ENCODE results near the gene KRTAP10-1. TPM values are rescaled to one million over a fixed set of nuclear protein-coding genes. Genes with fewer than 3 reads are reported as not detected.

The KRTAP10-1 gene
- total and polyA plus RNA-seq, 2 of the 13 experiments (the other 11 are each of a cell fraction or from before 2014, with no cell fraction given) = not detected

DNA sequence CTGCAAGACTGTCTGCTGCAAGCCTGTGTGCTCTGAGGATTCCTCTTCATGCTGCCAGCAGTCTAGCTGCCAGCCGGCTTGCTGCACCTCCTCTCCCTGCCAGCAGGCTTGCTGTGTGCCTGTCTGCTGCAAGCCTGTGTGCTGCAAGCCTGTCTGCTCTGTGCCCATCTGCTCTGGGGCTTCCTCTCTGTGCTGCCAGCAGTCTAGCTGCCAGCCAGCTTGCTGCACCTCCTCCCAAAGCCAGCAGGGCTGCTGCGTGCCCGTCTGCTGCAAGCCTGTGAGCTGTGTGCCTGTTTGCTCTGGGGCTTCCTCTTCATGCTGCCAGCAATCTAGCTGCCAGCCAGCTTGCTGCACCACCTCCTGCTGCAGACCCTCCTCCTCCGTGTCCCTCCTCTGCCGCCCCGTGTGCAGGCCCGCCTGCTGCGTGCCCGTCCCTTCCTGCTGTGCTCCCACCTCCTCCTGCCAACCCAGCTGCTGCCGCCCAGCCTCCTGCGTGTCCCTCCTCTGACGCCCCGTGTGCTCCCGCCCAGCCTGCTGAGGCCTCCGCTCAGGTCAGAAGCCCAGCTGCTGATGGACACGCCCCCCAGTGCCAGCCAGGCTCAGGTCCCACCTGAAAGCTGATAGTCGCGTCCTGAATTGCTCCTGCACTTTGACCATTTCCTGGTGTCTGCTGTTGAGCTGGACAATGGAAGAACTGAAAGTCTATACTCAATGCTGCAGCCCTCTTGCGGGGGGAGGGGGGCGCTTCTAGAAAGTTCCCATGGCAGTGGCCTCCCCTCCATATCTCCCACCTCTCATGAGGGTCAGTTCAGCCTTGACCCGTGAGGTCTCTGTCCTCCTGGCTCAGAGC, 34.7 kb upstream of the KRTAP10-1 start (continued):
- TF ChIP-seq ZNF788 (CRISPR knock-in tag; IDR thresholded peaks at IDR 0.05; ENCODE audit: borderline replicate concordance) (peak; percentile 67; the same call in 1 of the 2 replicates), NR1H2 (CRISPR knock-in tag; IDR thresholded peaks at IDR 0.05; ENCODE audit: borderline replicate concordance, low read depth) (no peak), ZNF607 (CRISPR knock-in tag; IDR thresholded peaks at IDR 0.05; ENCODE audit: borderline replicate concordance) (no peak), RFX1 (IDR thresholded peaks at IDR 0.05) (no peak), PTBP1 (IDR thresholded peaks at IDR 0.05; ENCODE audit: low read depth, low read length, poor library complexity, severe bottlenecking) (no peak), ZNF629 (CRISPR knock-in tag; conservative IDR thresholded peaks at IDR 0.05) (no peak; the same call in 1 of the 2 replicates), SIX1 (CRISPR knock-in tag; IDR thresholded peaks at IDR 0.05; ENCODE audit: borderline replicate concordance) (peak; percentile 92), ZNF720 (CRISPR knock-in tag; IDR thresholded peaks at IDR 0.05) (no peak), ELF1 (CRISPR knock-in tag; IDR thresholded peaks at IDR 0.05) (peak; percentile 71), ZFX (CRISPR knock-in tag; IDR thresholded peaks at IDR 0.05; ENCODE audit: low read depth) (peak; percentile 70)
- TF ChIP-seq, protein P1, sequence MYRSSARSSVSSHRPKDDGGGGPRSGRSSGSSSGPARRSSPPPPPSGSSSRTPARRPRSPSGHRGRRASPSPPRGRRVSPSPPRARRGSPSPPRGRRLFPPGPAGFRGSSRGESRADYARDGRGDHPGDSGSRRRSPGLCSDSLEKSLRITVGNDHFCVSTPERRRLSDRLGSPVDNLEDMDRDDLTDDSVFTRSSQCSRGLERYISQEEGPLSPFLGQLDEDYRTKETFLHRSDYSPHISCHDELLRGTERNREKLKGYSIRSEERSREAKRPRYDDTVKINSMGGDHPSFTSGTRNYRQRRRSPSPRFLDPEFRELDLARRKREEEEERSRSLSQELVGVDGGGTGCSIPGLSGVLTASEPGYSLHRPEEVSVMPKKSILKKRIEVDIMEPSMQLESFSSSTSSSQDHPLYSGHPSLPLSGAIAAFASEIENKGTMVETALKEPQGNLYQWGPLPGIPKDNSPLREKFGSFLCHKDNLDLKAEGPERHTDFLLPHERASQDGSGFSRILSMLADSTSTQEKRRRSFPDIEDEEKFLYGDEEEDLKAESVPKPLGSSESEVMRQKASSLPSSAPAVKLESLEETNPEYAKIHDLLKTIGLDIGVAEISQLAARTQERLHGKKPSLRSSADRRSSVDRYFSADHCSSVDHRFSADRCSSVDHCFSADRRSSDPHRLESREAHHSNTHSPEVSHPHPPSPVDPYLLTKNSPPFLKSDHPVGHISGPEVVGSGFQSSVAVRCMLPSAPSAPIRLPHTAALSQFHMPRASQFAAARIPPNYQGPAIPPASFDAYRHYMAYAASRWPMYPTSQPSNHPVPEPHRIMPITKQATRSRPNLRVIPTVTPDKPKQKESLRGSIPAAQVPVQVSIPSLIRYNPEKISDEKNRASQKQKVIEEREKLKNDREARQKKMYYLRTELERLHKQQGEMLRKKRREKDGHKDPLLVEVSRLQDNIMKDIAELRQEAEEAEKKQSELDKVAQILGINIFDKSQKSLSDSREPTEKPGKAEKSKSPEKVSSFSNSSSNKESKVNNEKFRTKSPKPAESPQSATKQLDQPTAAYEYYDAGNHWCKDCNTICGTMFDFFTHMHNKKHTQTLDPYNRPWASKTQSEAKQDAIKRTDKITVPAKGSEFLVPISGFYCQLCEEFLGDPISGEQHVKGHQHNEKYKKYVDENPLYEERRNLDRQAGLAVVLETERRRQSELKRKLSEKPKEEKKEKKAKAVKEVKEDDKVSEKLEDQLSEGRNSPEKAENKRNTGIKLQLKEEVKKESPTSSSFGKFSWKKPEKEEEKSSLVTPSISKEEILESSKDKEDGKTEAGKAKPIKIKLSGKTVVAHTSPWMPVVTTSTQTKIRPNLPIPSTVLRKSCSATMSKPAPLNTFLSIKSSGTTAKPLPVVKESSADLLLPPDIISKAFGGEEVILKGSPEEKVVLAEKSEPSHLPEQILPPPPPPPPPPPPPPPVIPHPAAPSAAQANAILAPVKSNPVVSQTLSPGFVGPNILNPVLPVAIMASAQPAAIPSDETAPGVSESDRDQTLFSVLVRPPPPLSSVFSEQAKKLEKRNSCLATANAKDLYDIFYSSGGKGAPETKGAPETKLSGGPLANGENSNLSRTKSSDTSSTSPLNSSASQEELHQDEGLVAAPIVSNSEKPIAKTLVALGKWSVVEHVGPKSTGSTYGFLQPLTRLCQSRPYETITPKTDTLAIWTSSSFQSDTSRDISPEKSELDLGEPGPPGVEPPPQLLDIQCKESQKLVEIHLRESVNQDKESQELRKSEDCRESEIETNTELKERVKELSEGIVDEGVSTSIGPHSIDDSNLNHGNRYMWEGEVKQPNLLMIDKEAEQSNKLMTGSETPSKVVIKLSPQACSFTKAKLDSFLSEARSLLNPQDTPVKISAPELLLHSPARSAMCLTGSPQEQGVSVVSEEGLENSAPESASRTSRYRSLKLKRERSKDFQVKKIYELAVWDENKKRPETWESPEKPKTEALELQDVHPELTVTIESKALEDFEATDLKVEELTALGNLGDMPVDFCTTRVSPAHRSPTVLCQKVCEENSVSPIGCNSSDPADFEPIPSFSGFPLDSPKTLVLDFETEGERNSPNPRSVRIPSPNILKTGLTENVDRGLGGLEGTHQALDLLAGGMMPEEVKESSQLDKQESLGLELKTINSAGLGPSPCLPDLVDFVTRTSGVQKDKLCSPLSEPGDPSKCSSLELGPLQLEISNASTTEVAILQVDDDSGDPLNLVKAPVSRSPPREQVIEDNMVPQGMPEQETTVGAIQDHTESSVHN (CRISPR knock-in tag; IDR thresholded peaks at IDR 0.05) = no peak
- TF ChIP-seq, protein P2, sequence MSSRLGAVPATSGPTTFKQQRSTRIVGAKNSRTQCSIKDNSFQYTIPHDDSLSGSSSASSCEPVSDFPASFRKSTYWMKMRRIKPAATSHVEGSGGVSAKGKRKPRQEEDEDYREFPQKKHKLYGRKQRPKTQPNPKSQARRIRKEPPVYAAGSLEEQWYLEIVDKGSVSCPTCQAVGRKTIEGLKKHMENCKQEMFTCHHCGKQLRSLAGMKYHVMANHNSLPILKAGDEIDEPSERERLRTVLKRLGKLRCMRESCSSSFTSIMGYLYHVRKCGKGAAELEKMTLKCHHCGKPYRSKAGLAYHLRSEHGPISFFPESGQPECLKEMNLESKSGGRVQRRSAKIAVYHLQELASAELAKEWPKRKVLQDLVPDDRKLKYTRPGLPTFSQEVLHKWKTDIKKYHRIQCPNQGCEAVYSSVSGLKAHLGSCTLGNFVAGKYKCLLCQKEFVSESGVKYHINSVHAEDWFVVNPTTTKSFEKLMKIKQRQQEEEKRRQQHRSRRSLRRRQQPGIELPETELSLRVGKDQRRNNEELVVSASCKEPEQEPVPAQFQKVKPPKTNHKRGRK (CRISPR knock-in tag; IDR thresholded peaks at IDR 0.05) = no peak
- TF ChIP-seq, protein P3, sequence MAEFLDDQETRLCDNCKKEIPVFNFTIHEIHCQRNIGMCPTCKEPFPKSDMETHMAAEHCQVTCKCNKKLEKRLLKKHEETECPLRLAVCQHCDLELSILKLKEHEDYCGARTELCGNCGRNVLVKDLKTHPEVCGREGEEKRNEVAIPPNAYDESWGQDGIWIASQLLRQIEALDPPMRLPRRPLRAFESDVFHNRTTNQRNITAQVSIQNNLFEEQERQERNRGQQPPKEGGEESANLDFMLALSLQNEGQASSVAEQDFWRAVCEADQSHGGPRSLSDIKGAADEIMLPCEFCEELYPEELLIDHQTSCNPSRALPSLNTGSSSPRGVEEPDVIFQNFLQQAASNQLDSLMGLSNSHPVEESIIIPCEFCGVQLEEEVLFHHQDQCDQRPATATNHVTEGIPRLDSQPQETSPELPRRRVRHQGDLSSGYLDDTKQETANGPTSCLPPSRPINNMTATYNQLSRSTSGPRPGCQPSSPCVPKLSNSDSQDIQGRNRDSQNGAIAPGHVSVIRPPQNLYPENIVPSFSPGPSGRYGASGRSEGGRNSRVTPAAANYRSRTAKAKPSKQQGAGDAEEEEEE (CRISPR knock-in tag; IDR thresholded peaks at IDR 0.05; ENCODE audit: borderline replicate concordance) = no peak
- TF ChIP-seq, protein P4, sequence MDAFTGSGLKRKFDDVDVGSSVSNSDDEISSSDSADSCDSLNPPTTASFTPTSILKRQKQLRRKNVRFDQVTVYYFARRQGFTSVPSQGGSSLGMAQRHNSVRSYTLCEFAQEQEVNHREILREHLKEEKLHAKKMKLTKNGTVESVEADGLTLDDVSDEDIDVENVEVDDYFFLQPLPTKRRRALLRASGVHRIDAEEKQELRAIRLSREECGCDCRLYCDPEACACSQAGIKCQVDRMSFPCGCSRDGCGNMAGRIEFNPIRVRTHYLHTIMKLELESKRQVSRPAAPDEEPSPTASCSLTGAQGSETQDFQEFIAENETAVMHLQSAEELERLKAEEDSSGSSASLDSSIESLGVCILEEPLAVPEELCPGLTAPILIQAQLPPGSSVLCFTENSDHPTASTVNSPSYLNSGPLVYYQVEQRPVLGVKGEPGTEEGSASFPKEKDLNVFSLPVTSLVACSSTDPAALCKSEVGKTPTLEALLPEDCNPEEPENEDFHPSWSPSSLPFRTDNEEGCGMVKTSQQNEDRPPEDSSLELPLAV (CRISPR knock-in tag; conservative IDR thresholded peaks at IDR 0.05; ENCODE audit: low read depth) = no peak
- TF ChIP-seq, protein P5, sequence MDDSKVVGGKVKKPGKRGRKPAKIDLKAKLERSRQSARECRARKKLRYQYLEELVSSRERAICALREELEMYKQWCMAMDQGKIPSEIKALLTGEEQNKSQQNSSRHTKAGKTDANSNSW (CRISPR knock-in tag; IDR thresholded peaks at IDR 0.05; ENCODE audit: borderline replicate concordance) = no peak

All from HepG2 (cell line).